ENCODE measurements around the gene ASCL2. TPM values are rescaled to one million over a fixed set of nuclear protein-coding genes. Genes with fewer than 3 reads are reported as not detected.

Gene ASCL2
- total RNA-seq, 1 donor: not detected

DNA sequence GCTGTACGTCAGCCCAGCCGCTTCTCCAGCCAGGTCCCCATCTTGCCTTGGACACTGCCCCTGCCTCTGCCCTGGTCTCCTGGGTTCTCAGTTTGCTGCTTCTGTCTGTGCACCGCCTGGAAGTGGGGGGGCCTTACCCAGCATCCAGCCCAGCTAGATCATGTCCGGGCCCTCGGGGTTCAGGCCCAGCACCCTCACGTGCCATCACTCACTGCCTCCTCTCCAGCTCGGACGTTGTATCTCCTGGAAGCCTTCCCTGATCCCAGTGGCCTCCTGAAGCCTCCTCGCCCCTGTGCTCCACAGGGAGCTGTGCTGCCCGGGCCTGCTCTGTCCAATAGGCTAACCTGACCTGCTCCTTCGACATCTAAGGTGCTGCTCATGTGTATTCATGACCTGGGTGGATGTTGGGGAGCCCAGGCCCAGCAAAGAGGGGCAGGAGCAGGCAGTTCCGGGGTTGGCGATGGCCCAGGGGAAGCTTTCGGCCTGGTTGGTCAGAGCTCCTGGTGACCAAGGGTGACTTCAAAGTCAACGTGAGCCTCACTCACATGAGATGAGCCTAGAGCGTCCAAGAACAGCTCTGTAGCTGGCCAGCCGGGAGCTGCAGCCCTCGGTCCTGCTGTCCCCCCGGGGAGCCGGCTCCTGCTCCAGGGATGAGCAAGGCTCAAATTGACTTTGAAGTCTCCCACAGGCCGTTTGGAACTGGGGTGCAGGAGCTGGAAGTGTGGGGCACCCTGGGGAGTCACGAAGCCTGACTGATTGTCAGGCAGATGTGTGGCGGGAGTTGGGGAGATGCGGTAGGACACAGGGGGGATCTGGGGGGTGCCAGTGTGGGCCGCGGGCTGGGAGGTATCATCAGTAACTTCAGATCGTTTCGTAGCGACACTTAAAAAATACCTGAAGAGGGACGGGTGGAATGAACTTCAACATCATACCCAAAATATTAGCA, 5.2 kb upstream of the ASCL2 start:
- no peak overlapping the region for H2AFZ ChIP-seq (ENCODE audit: low read length)
- no peaks in the 10 kb centered on the region for H3K9me3 ChIP-seq (ENCODE audit: low read depth, low read length)
- H3K27ac ChIP-seq (ENCODE audit: low read depth, low read length): no peak overlapping the region
- H3K4me2 ChIP-seq (ENCODE audit: insufficient read depth, low read length): no peak overlapping the region
- DNase-seq (ENCODE audit: insufficient read length, low spot score, missing footprints): peak; percentile 53
- no peaks in the 10 kb centered on the region for H3K36me3 ChIP-seq (ENCODE audit: insufficient read depth, low read length)
- peaks cover 44% of the 10 kb centered on the region for H3K27me3 ChIP-seq (ENCODE audit: insufficient read depth, low read length)
- H3K4me1 ChIP-seq (ENCODE audit: insufficient read depth, low read length): no peaks in the 10 kb centered on the region
- no peaks in the 10 kb centered on the region for H3K79me2 ChIP-seq (ENCODE audit: insufficient read depth, low read length)
- no peaks in the 10 kb centered on the region for H4K20me1 ChIP-seq (ENCODE audit: insufficient read depth, low read length)
- H3K4me3 ChIP-seq (ENCODE audit: insufficient read depth, low read length): no peak overlapping the region
- TF ChIP-seq, protein P1, sequence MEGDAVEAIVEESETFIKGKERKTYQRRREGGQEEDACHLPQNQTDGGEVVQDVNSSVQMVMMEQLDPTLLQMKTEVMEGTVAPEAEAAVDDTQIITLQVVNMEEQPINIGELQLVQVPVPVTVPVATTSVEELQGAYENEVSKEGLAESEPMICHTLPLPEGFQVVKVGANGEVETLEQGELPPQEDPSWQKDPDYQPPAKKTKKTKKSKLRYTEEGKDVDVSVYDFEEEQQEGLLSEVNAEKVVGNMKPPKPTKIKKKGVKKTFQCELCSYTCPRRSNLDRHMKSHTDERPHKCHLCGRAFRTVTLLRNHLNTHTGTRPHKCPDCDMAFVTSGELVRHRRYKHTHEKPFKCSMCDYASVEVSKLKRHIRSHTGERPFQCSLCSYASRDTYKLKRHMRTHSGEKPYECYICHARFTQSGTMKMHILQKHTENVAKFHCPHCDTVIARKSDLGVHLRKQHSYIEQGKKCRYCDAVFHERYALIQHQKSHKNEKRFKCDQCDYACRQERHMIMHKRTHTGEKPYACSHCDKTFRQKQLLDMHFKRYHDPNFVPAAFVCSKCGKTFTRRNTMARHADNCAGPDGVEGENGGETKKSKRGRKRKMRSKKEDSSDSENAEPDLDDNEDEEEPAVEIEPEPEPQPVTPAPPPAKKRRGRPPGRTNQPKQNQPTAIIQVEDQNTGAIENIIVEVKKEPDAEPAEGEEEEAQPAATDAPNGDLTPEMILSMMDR (IDR thresholded peaks at IDR 0.05; ENCODE audit: extremely low read depth, low read depth, low read length): no peak

DNA sequence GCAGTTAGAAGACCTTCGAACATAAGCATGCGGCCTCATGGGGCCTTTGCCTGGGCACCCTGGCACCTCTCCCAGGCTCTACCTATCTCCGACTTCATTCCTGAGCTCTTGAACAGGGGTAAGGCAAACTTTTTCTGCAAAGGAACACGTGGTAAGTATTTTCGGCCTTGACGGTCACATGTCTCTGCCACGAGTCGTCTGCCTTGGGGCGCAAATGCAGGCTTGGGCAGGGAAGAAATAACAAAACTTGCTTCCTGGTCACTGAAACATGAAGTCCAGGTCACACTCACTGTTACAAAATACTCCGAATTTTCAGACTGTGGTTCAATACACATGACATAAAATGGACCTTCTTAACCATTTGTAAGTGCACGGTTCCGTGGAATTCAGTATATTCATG, 3.4 kb upstream of the ASCL2 start:
- no peaks in the 10 kb centered on the region for H4K20me1 ChIP-seq (ENCODE audit: insufficient read depth, low read length)
- H3K4me1 ChIP-seq (ENCODE audit: insufficient read depth, low read length): no peaks in the 10 kb centered on the region
- TF ChIP-seq, protein P1 (IDR thresholded peaks at IDR 0.05; ENCODE audit: extremely low read depth, low read depth, low read length): no peak
- DNase-seq (ENCODE audit: insufficient read length, low spot score, missing footprints): peak; percentile 65
- no peaks in the 10 kb centered on the region for H3K36me3 ChIP-seq (ENCODE audit: insufficient read depth, low read length)
- H2AFZ ChIP-seq (ENCODE audit: low read length): no peak overlapping the region
- H3K4me2 ChIP-seq (ENCODE audit: insufficient read depth, low read length): no peak overlapping the region
- H3K79me2 ChIP-seq (ENCODE audit: insufficient read depth, low read length): no peaks in the 10 kb centered on the region
- peaks cover 48% of the 10 kb centered on the region for H3K27me3 ChIP-seq (ENCODE audit: insufficient read depth, low read length)
- H3K27ac ChIP-seq (ENCODE audit: low read depth, low read length): no peak overlapping the region
- no peak overlapping the region for H3K4me3 ChIP-seq (ENCODE audit: insufficient read depth, low read length)
- no peaks in the 10 kb centered on the region for H3K9me3 ChIP-seq (ENCODE audit: low read depth, low read length)

DNA sequence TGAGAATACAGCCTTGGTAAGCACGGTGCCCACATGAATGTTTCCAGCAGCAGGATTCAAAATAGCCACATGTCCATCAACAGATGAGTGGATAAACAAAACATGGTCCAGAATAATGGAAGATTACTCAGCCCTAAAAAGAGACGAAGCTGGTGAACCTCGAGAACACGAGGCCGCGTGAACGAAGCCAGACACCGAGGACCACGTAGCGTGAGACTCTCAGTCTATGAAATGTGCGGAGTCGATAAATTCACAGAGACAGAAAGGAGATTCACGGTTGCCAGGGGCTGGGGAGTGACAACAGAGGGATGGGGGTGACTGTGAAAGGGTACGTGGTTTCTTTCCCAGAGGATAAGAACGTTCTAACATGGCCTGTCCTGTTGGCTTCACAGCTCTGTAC, 2.9 kb upstream of the ASCL2 start:
- no peak overlapping the region for H3K27ac ChIP-seq (ENCODE audit: low read depth, low read length)
- H2AFZ ChIP-seq (ENCODE audit: low read length): no peak overlapping the region
- no peaks in the 10 kb centered on the region for H3K4me1 ChIP-seq (ENCODE audit: insufficient read depth, low read length)
- TF ChIP-seq, protein P1 (IDR thresholded peaks at IDR 0.05; ENCODE audit: extremely low read depth, low read depth, low read length): no peak
- H3K4me3 ChIP-seq (ENCODE audit: insufficient read depth, low read length): no peak overlapping the region
- H3K36me3 ChIP-seq (ENCODE audit: insufficient read depth, low read length): no peaks in the 10 kb centered on the region
- H4K20me1 ChIP-seq (ENCODE audit: insufficient read depth, low read length): no peaks in the 10 kb centered on the region
- H3K79me2 ChIP-seq (ENCODE audit: insufficient read depth, low read length): no peaks in the 10 kb centered on the region
- no peak overlapping the region for H3K4me2 ChIP-seq (ENCODE audit: insufficient read depth, low read length)
- peaks cover 49% of the 10 kb centered on the region for H3K27me3 ChIP-seq (ENCODE audit: insufficient read depth, low read length)
- peak; percentile 31 for DNase-seq (ENCODE audit: insufficient read length, low spot score, missing footprints)
- H3K9me3 ChIP-seq (ENCODE audit: low read depth, low read length): no peaks in the 10 kb centered on the region

DNA sequence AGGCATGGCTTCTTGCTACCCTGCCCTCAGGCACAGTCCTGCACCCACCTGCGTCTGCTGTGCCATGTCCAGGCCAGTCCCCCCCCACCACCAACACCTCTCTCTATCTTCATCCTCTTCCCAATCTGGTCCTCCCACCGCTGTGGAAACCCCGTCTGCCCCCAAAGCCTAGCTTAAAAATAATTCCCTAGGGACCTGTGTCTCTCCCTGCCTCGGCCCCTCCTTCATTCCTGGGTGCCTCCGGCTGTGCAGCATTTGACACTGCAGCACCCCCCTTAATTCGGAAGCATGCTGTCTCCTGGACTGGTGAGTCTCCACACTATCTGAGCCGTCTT, 2.5 kb upstream of the ASCL2 start:
- no peaks in the 10 kb centered on the region for H3K79me2 ChIP-seq (ENCODE audit: insufficient read depth, low read length)
- no peaks in the 10 kb centered on the region for H3K9me3 ChIP-seq (ENCODE audit: low read depth, low read length)
- no peaks in the 10 kb centered on the region for H3K36me3 ChIP-seq (ENCODE audit: insufficient read depth, low read length)
- no peak overlapping the region for H3K27ac ChIP-seq (ENCODE audit: low read depth, low read length)
- H2AFZ ChIP-seq (ENCODE audit: low read length): no peak overlapping the region
- no peak overlapping the region for H3K4me3 ChIP-seq (ENCODE audit: insufficient read depth, low read length)
- peak; percentile 78 for DNase-seq (ENCODE audit: insufficient read length, low spot score, missing footprints)
- no peaks in the 10 kb centered on the region for H4K20me1 ChIP-seq (ENCODE audit: insufficient read depth, low read length)
- H3K4me2 ChIP-seq (ENCODE audit: insufficient read depth, low read length): no peak overlapping the region
- TF ChIP-seq, protein P1 (IDR thresholded peaks at IDR 0.05; ENCODE audit: extremely low read depth, low read depth, low read length): no peak
- H3K4me1 ChIP-seq (ENCODE audit: insufficient read depth, low read length): no peaks in the 10 kb centered on the region
- peaks cover 47% of the 10 kb centered on the region for H3K27me3 ChIP-seq (ENCODE audit: insufficient read depth, low read length)

Measured in osteoblast (primary cell).